ENCODE measurements around the gene KLHDC3.

- TF ChIP-seq CTCF (IDR thresholded peaks at IDR 0.05): no peak
- TF ChIP-seq POLR2AphosphoS5 (IDR thresholded peaks at IDR 0.05; ENCODE audit: insufficient read depth in 1 of 2, low read depth in 1 of 2): no peak
Observed at GRCh38 chr6:43016943-43017334, 2.9 kb downstream of the KLHDC3 start.

All from vagina (tissue), 2 donors.